Endothelial cell of umbilical vein (primary cell): ENCODE results near the gene STAU1.
"Not testable (repeated sequence)": the region's sequence is repeated elsewhere in the genome, so short reads cannot be mapped to it uniquely, and the experiment has no call there.

Experiments
- CTCF ChIP-seq, 2 donors: IDR thresholded peaks; 1 replicate in 1 of 2; 2 replicates in 1 of 2; pipeline ENCODE4 v1.5.1; 2011; ENCODE audit warnings: low read length in 2 of 2, mild to moderate bottlenecking in 2 of 2, moderate library complexity in 2 of 2, control low read depth in 1 of 2, inconsistent platforms in 1 of 2, low read depth in 1 of 2; ENCODE audit not compliant: insufficient read depth in 1 of 2; ENCODE audit errors: extremely low read depth in 1 of 2
- EZH2 ChIP-seq: IDR thresholded peaks from 2 replicates; pipeline ENCODE4 v1.6.1; 2012; ENCODE audit warnings: borderline replicate concordance, low read depth, mild to moderate bottlenecking, moderate library complexity, low read length, inconsistent platforms; ENCODE audit not compliant: severe bottlenecking
- FOS ChIP-seq: IDR thresholded peaks from 2 replicates; pipeline ENCODE4 v1.6.1; 2011; ENCODE audit warnings: mild to moderate bottlenecking, low read length, moderate library complexity, borderline replicate concordance; ENCODE audit not compliant: insufficient read depth
- GATA2 ChIP-seq: IDR thresholded peaks from 2 replicates; pipeline ENCODE4 v1.7.0; 2011; ENCODE audit warnings: low read depth, mild to moderate bottlenecking, moderate library complexity, mixed read lengths, low read length; ENCODE audit not compliant: insufficient read length, insufficient read depth
- JUN ChIP-seq: IDR thresholded peaks from 2 replicates; pipeline ENCODE4 v1.6.1; 2011; ENCODE audit warnings: borderline replicate concordance, low read depth; ENCODE audit not compliant: insufficient read length, insufficient read depth
- MAX ChIP-seq: IDR thresholded peaks from 2 replicates; pipeline ENCODE4 v1.6.1; 2011; ENCODE audit not compliant: insufficient read depth, insufficient read length
- MYC ChIP-seq: IDR thresholded peaks from one replicate; pipeline ENCODE4 v1.6.1; 2011; ENCODE audit warnings: mild to moderate bottlenecking, low read depth, low read length
- POLR2A ChIP-seq: IDR thresholded peaks from 2 replicates; pipeline ENCODE4 v1.6.1; 2012; ENCODE audit warnings: low read depth, mild to moderate bottlenecking, control low read depth, low read length
- POLR2AphosphoS5 ChIP-seq: IDR thresholded peaks from 2 replicates; pipeline ENCODE4 v1.6.1; 2012; ENCODE audit warnings: low read depth, mild to moderate bottlenecking, control low read depth, low read length, moderate library complexity; ENCODE audit not compliant: insufficient read depth

GRCh38 chr20:49168864-49169263 lies 19.3 kb downstream of the STAU1 start:
- not testable (repeated sequence) for TF ChIP-seq POLR2A; POLR2AphosphoS5; CTCF (IDR thresholded peaks at IDR 0.05; ENCODE audit: extremely low read depth in 1 of 2, insufficient read depth in 1 of 2, low read depth in 1 of 2, low read length in 2 of 2); MAX; EZH2; MYC; JUN; GATA2; FOS
